GM19023 (cell line): Measurements from ENCODE around the gene NAV2.

ENCODE experiments used
- ATAC-seq: cut with Tn5 transposase; IDR thresholded peaks from one replicate; pipeline ENCODE4 v1.9.1; 2021; ENCODE audit warnings: mild to moderate bottlenecking, moderate library complexity; ENCODE audit not compliant: unreplicated experiment

Gene NAV2

GRCh38 chr11:20047769-20048154 is 335.1 kb downstream of the NAV2 start:
- no peak for ATAC-seq

- no peak for ATAC-seq
Observed at GRCh38 chr11:20048246-20048645, 335.6 kb downstream of the NAV2 start.

DNA sequence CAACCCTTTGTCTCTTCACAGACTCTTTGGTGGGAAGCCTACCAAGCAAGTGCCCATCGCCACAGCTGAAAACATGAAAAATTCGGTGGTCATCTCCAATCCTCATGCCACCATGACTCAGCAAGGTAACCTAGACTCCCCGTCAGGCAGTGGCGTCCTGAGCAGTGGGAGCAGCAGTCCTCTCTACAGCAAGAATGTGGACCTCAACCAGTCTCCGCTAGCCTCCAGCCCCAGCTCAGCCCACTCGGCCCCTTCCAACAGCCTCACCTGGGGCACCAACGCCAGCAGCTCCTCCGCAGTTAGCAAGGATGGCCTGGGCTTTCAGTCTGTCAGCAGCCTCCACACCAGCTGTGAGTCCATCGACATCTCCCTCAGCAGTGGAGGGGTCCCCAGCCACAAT is 336.1 kb downstream of the NAV2 start:
- ATAC-seq: no peak

DNA sequence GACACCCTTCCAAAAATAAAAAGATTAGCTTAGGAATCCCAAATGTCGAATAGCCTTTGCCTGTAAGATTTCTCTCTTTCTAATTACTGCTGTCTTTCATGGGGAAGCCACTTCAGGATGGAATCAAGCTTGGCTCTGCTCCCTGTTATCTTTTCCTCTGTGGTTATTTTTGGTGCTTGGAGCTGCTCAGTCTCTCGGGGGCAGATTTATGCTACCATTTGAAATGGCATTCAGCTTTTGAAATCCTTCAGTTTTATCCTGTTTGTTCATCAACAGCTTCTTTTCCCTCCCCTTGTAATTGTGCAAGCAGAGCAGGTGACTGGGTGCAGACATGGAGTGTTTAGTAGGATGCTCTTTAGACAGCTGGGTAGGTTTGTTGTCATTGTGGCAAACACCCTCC is 336.6 kb downstream of the NAV2 start:
- no peak for ATAC-seq

GRCh38 chr11:20050048-20050447 is 337.4 kb downstream of the NAV2 start:
- ATAC-seq: no peak

DNA sequence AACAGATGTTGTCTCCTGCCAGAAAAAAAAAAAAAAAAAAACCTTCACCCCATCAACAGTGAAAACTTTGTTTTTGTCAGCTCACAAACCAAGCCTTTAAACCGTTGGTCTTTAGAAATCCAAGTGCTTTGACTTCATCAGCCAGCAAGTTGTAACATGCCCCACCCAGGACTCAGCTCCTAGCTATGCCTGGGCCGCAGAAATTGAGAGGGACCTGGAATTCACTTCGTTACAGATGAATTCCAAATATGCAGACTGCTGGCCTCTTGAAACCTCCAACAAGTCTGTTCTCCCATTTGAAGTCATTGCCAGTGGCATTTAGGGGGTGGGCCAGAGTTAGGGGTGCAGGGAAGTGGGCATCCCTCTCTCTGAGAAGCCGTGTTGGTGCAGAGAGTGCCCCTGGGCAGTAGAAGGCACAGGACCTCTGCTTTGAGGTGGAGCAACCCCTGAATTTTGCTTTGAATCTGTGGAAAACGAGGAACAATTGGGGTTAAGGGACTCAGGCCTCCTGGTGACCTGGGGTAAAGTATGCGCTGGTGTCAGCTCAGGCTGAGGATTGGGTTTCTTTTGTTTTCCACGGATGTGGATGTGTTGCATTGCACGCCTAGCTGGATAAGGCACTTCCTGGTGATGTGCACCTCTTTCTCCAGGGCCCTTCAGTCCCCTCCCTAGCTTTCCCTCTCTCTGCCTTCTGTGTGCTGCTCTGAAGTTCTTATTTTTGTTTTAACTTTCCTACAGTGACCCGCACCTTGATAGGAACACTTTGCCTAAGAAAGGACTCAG is 338.1 kb downstream of the NAV2 start:
- no peak for ATAC-seq

- ATAC-seq: no peak
Observed at GRCh38 chr11:20051469-20052399, 339.1 kb downstream of the NAV2 start.

DNA sequence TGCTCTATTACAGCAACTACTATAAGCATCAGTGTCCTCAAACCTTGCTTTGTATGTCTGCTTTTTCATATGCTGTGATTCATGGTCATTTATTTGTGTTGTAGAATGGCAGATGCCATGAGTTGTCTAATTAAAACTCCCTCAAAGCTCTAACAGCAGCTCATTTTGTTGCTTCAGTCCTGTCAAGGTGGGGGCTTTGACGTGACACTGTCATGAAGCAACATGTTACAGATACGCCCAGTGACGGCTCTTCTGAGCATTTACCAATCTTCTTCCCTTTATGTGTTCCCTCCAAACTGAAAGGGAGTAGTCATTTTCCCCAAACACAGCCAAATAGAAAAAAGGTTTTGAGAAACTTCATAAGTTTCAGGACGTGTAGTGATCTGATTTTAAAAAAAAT is 340.9 kb downstream of the NAV2 start:
- ATAC-seq: no peak

GRCh38 chr11:20054584-20054983 is 341.9 kb downstream of the NAV2 start:
- ATAC-seq: no peak

- ATAC-seq: no peak
Observed at GRCh38 chr11:20055312-20055711, 342.7 kb downstream of the NAV2 start.

DNA sequence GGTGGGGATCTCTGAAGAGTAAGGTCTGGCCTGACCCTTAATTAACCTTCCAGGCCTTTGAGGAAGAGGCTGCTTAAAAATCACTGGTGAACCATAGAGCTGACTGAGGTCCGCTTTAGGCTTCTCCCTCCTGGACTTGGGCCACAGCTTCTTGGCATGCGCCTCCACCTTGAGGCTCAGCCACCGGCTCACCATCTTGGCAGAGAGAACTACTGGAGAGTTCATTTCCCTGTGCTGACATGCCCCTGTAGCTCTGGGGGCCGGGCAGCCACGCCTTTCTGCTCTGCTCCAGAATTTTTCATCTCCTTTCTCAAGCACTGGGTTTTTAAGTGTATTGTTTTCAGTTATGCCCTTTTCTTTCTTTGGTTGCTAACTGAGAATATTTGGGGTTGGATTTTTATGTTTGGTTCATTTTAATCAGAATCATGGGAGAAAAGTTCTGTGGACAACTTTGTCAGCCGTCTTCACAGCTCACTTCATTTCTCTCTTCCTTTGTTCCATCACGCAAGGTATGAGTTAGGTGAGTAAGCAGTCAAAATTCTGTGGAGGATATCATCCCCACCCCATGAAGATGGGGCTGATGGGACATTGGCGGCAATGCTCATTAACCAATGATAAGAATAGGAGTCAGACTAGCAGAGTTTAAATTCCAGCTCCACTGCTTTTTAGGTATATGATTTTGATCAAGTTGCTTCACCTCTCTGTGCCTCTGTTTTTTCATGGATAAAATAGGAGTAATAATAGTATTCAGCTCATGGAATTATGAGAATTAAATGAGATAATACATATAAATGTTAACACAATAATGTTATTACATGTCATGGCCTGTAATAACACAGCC is 343.7 kb downstream of the NAV2 start:
- ATAC-seq: no peak

GRCh38 chr11:20056950-20057943 is 344.6 kb downstream of the NAV2 start:
- no peak for ATAC-seq

GRCh38 chr11:20058749-20059458 is 346.3 kb downstream of the NAV2 start:
- no peak for ATAC-seq

GRCh38 chr11:20059587-20060021 is 347.0 kb downstream of the NAV2 start:
- no peak for ATAC-seq

DNA sequence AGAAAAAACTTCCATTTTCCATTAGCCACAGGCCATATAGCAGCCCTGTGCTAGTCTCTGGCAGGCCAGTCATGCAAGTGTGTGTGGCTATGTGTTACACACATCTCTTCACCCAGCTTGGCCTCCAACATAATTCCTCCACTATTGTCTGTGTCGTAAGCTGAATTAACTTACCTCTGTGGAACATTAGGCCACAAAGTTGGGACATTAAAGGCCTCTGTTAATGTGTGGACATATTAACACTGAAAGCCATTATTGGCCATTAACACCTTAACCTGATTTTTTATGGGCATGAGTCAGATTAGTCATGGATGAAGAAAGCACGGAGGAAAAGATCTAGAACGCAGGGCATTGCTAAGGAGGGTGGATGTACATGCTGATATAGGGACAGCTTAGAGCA is 347.5 kb downstream of the NAV2 start:
- ATAC-seq: no peak

DNA sequence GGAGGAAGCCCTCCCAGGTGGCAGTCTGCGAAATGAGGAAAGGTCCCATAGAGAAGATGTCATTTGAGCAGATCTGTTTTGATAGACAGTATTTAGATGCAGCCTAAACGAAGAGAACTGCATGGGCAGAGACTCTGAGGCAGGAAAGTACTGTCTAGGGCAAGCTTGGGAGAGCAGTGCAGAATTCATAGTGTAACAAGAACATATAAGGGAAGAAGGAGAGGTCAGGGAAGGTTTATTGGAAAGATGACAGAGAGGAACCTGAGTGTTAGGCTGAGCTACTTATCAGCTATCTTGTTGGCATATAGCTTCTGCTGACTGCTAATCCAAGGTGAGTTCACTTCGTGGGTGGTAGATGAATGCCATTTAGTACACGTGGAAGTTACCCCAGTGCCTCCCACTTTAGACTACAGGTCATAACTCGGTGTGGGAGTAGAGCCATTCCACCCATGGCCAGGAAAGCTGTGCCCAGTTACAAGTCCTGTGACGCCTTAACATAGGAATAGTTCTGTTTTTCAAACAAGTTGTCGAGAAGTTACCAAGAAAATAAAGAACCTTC is 348.1 kb downstream of the NAV2 start:
- no peak for ATAC-seq

- no peak for ATAC-seq
Observed at GRCh38 chr11:20061776-20062175, 349.1 kb downstream of the NAV2 start.

- ATAC-seq: no peak
Observed at GRCh38 chr11:20064961-20065405, 352.3 kb downstream of the NAV2 start.

DNA sequence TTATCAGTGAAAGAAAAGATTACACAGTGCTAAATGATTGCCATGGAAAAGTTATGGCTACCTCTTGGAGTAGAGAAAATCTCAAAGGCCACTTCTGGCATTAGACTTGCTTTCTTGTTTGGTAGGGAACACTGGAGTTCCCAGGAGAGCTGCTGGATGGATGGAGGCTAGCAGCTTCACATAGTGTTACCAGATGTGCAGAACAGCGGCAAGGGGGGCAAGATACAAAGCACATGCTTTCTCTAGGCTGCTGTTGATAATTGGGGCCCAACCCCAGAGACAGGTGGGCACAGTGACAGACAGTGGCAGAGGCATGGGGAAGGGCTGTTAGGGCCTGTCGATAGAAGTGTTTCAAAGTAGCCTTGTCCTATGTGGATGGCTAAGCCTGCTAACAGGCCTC is 352.8 kb downstream of the NAV2 start:
- no peak for ATAC-seq
